Right lobe of liver (tissue), 4 donors: ENCODE results near the gene ANXA2.

ENCODE experiments used
- POLR2A ChIP-seq: fragments of 450-650 bp; IDR thresholded peaks from one replicate; pipeline ENCODE4 v1.6.1; 2017; ENCODE audit warnings: antibody characterized with exemption, mild to moderate bottlenecking
- TF ChIP-seq, protein P1 (sequence below), 4 donors: fragments of 200-600 bp in 3 of 4; fragments of 450-650 bp in 1 of 4; IDR thresholded peaks; one replicate each; pipeline versions ENCODE4 v1.5.1 to v1.8.0; 2016 to 2022; ENCODE audit warnings: antibody characterized with exemption in 4 of 4, mild to moderate bottlenecking in 2 of 4
- donor health status: DM: no; HTN: no; CAD: no.
- donor health status: DM: no; HTN: no; CAD: no.
- donor health status: DM: no; HTN: yes; CAD: no.

DNA sequence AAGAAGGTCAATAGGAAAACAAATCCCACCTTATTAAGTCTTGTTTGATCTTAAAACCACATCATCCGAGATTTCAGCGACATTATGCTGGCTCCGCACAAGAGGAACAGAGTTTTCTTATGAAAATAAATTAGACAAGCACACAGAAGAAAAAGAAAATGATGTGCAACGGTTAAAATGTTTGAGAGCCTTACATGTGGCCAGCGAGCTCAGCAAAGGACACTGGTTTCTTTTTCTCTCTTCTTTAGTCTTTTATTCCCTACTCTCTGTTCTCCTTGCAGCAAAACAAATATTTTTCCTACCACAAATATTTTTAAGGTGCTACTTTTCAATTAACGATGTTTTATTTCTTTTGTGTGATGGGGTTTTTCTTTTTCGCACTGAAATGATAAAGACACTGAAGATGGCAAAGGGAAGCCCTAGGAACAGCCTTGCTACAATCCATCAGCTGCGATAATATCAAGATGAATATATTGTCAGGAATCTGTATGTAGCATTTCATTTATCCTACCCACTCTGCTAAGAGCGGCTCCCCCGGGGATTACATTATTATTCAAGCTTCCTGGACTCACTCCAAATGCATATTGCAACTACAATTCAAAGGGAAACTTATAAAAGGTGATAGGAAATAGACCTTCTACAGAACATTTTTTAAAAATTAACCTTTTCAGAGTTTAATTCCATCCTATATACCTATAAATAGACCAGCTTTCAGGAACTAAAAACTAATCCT lies 72.9 kb downstream of the ANXA2 start:
- TF ChIP-seq, protein P1, sequence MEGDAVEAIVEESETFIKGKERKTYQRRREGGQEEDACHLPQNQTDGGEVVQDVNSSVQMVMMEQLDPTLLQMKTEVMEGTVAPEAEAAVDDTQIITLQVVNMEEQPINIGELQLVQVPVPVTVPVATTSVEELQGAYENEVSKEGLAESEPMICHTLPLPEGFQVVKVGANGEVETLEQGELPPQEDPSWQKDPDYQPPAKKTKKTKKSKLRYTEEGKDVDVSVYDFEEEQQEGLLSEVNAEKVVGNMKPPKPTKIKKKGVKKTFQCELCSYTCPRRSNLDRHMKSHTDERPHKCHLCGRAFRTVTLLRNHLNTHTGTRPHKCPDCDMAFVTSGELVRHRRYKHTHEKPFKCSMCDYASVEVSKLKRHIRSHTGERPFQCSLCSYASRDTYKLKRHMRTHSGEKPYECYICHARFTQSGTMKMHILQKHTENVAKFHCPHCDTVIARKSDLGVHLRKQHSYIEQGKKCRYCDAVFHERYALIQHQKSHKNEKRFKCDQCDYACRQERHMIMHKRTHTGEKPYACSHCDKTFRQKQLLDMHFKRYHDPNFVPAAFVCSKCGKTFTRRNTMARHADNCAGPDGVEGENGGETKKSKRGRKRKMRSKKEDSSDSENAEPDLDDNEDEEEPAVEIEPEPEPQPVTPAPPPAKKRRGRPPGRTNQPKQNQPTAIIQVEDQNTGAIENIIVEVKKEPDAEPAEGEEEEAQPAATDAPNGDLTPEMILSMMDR (IDR thresholded peaks at IDR 0.05), result no peak
- TF ChIP-seq POLR2A, result no peak
